WI38 (cell line): ENCODE results near the gene GNG14.

Source experiments
- H3K4me3 ChIP-seq: 2 replicates; pipeline ENCODE4 v1.5.1; 2011; ENCODE audit warnings: low read depth, mild to moderate bottlenecking, control low read depth, low read length
- TF ChIP-seq, protein P1 (sequence below): IDR thresholded peaks from 2 replicates; pipeline ENCODE4 v1.5.1; 2012; ENCODE audit warnings: low read depth, mild to moderate bottlenecking, control low read depth, low read length

Gene GNG14

DNA sequence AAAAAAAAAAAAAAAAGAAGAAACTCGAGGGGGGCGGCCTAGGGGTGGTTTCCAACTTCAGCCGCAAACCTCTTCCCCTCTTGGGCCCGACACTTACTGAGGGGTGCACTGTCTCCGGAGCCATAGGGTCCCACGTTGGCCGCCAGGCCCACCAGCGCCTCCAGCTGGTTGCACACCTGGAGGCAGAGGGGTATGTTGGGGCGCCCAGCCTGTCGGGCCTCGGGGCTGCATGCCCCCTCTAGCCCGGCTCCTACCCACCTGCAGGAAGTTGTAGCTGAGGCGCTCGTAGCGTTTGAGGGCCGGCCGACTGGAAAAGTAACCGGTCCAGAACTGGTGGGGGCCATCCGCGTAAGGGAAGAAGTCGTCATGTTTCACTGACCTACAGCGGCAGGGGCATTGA, 29.8 kb upstream of the GNG14 start:
- TF ChIP-seq, protein P1, sequence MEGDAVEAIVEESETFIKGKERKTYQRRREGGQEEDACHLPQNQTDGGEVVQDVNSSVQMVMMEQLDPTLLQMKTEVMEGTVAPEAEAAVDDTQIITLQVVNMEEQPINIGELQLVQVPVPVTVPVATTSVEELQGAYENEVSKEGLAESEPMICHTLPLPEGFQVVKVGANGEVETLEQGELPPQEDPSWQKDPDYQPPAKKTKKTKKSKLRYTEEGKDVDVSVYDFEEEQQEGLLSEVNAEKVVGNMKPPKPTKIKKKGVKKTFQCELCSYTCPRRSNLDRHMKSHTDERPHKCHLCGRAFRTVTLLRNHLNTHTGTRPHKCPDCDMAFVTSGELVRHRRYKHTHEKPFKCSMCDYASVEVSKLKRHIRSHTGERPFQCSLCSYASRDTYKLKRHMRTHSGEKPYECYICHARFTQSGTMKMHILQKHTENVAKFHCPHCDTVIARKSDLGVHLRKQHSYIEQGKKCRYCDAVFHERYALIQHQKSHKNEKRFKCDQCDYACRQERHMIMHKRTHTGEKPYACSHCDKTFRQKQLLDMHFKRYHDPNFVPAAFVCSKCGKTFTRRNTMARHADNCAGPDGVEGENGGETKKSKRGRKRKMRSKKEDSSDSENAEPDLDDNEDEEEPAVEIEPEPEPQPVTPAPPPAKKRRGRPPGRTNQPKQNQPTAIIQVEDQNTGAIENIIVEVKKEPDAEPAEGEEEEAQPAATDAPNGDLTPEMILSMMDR, result no peak
- H3K4me3 ChIP-seq, result no peak overlapping the region

DNA sequence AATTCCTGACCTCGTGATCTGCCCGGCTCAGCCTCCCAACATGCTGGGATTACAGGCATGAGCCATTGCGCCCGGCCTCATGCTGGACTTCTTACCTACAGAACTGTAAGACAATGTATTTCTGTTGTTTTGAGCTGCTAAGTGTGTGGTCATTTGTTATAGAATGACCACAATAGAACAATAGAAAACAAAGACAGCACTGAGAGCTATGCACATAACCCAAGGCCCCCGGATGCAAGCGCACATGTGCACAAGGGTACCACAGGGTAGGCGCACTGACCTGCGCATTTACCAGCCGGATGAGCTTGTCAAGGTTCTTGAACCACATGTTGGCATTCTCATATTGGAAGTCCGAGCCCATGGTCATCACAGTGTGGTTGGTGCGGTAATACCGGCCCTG, 26.8 kb upstream of the GNG14 start:
- no peak overlapping the region for H3K4me3 ChIP-seq
- TF ChIP-seq, protein P1, result no peak

DNA sequence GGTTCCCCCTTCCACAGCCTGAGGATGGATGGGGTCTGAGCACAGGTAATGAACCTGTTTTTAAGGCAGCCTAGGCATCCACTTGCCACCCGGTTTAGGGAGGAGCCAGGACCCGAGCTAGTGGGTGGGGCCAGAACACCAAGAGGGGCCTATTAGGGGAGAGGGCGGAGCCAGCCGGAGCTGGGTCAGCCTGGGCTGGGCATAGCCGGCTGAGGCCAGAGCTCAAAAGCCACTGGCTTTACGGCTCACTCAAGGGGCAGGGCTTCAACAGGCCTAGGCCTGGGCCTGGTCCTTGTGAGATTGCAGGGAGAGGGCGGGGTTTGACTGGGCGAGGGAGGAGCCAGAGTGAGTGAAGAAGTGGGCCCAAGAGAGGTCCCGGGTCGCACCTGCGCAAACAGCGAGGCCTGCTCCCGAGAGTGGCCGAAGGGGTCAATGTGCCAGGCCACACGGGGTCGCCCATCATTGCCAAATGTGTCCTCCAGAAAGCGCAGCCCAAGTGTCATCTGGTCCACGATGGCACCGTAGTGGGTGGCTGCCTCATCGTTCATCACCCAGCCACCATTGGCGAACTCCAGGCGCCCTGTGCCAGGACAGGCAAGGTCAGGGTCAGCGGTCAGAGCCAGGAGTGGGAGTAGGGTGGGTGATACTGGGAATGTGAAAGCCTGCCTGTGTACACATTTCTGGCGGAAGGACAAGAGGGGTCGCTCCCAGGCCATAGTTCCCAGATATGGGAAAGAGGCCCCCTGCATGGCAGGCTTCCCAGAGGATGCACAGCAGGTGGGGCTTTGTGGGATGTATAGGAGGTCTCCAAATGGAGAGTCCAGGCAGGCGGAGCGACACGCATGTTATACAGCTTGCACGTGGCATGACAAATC, 23.2 kb upstream of the GNG14 start:
- TF ChIP-seq, protein P1, result no peak
- H3K4me3 ChIP-seq, result no peak overlapping the region

GRCh38 chr19:12665281-12665573, 22.6 kb upstream of the GNG14 start:
- TF ChIP-seq, protein P1, result no peak
- H3K4me3 ChIP-seq, result no peak overlapping the region

GRCh38 chr19:12665671-12666264, 22.0 kb upstream of the GNG14 start:
- peak overlapping the region; percentile 68 for H3K4me3 ChIP-seq
- TF ChIP-seq, protein P1, result no peak

DNA sequence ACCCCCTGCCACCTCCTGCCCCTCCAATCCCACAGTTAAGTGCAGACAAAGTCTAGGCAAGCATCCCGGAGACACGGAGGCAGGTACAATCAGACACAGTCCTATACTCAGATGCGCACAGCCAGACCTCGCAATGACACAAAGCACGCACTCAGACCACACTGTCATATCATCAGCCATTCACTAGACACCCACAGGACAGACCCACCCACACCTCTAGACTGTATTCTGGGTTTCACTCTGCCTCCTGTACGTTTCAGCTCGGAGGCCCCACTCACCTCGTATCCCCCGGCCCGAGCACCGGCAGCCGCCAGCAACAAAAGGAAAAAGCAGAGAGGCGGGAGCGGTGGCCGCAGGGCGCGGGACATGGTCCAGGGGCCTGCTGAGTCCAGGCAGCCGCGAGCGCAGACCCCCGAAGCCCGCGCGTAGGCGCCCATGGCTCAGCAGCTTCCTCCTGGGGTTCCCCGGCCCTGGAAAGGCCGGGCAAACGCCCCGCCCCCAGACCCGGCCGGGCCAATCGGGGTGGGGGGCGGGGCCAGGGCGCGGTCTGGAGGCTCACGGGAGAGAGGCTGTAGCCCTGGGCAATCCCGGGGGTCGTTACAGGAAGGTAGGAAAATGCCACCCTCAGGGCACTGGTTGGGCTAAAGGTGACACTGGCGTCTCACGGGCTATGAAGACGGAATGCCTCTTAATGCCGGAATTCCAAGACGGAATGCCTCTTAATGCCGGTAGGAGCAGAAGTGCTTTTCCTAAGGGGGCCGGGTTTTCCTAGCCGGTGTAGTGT, 21.3 kb upstream of the GNG14 start, which contains the start of the genes MAN2B1 and WDR83:
Gene MAN2B1 (minus strand): TSS at position 478 of the 784 bp plus-strand sequence. CDS start 41 bp downstream, at position 437.
Gene WDR83 (plus strand): TSS at position 543 of the 784 bp plus-strand sequence. CDS start 2,984 bp downstream, outside the sequence.
- TF ChIP-seq, protein P1, result no peak
- peak within 1 kb of the TSS; percentile 68 for H3K4me3 ChIP-seq
